Measurements from ENCODE around the gene ALMS1. TPM values are rescaled to one million over a fixed set of nuclear protein-coding genes. Genes with fewer than 3 reads are reported as not detected.
"Not testable (repeated sequence)": the region's sequence is repeated elsewhere in the genome, so short reads cannot be mapped to it uniquely, and the experiment has no call there.

Gene ALMS1
- total RNA-seq, 2 experiments from 2014 or later, result 15.4 to 15.8 TPM

DNA sequence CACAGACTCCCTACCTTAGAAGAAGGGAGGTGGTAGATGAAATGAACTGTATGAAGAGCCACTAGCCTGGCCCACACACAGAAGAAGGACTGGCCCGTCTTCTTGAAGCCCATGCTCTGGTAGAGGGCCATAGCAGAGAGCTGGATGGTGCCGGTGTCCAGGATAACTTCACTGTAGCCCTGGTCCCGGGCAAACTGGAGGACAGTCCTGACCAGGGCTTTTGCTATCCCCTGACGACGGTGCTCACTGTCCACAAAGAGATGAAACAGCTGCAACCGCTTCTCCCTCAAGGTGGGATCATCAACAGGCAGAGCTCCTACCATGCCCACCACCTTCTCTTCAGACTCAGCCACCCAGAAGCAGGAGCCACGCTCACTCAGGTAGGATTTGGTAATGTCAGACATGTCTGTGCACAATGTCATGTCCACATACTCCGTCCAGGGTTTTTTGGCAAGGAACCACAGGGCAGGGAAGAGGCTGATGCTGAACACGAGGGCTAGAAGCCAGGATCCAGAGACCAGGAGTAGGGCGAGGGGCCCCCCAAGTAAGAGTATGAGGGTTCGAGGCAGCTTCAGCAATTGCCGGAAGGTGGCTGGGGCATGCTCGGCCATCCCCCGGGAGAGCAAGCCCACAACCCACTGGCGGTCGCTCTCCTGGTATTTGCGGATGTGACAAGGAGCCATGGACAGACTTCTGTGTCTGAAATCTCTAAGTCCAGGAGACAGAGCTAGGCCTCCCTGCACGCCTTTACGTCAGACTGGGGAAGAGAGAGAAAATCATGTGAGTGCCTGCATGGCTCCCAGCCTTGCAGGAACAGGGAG, 255.5 kb downstream of the ALMS1 start:
- Mint-ChIP-seq H3K27ac (no peak overlapping the region), H3K36me3 (ENCODE audit: low read depth) (peaks cover 1% of the 10 kb centered on the region), H3K4me1 (ENCODE audit: low read depth) (no peaks in the 10 kb centered on the region), H3K9me3 (peaks cover 13% of the 10 kb centered on the region), H3K27me3 (ENCODE audit: low read depth) (peaks cover 12% of the 10 kb centered on the region), H3K4me3 (no peak overlapping the region)
- CTCF ChIA-PET, result no interaction called here
- intact Hi-C loops (cut with micrococcal nuclease), result no loop called here
- DNase-seq, result no peak

DNA sequence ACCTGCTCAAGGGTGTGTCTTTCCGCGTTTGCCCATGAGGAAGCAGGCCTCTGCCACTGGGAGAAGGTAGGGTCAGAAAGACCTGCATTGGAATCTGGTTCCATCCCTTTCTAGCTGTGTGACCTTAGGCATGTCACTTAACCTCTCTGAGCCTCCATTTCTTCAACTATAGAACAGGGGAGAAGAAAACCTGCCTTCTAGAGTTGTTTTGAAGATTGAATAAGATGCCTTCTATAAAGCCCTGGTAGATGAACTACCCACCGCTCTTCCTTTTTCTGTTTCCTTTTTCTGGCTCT, 256.1 kb downstream of the ALMS1 start:
- DNase-seq, result no peak
- peaks cover 12% of the 10 kb centered on the region for H3K27me3 Mint-ChIP-seq (ENCODE audit: low read depth)
- H3K4me3 Mint-ChIP-seq, result no peak overlapping the region
- CTCF ChIA-PET, result no interaction called here
- H3K4me1 Mint-ChIP-seq (ENCODE audit: low read depth), result no peaks in the 10 kb centered on the region
- intact Hi-C loops (cut with micrococcal nuclease), result no loop called here
- H3K9me3 Mint-ChIP-seq, result peaks cover 13% of the 10 kb centered on the region
- H3K27ac Mint-ChIP-seq, result no peak overlapping the region
- H3K36me3 Mint-ChIP-seq (ENCODE audit: low read depth), result peaks cover 1% of the 10 kb centered on the region

DNA sequence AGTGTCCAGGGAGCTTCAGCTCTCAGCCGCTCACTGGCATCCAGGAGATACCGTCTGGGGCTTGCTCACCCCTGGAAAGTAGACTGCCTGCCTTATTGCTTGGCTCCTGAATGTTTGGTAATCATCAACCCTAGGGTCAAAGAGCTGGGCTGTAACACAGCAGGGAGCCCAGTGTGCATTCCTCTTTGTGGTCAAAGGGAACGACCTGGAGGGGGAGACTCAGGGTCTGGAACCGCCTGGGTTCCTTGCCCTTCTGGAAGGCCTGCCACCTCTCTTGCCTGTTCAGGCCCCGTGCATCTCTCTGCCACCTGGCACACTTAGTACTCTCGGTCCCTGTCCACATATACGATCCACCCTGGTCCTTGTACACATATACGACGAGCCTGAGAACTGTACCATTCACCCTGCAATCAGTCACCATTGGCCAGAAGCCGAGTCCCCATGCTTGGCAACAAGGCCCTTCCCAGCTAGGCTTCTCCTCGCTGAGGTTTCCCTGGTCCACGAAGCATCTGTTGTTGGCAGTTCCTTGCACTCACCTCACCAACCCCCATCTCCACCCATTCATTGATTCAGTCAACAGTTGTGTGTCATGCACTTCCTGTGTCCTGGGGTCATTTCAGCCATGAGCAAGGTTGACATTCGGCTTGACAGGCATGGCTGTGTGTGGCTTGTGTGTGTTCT, 256.8 kb downstream of the ALMS1 start, which contains the start of gene NAT8:
Gene NAT8, minus strand, starts transcription at position 85 of the 681 bp plus-strand sequence. CDS start 794 bp downstream, outside the sequence.
- Mint-ChIP-seq H3K4me1 (ENCODE audit: low read depth) (no peaks in the 10 kb centered on the region), H3K9me3 (peaks cover 13% of the 10 kb centered on the region), H3K4me3 (no peak within 1 kb of the TSS), H3K27me3 (ENCODE audit: low read depth) (peaks cover 12% of the 10 kb centered on the region), H3K36me3 (ENCODE audit: low read depth) (peaks cover 1% of the 10 kb centered on the region), H3K27ac (no peak within 1 kb of the TSS)
- intact Hi-C loops (cut with micrococcal nuclease), result no loop called here
- DNase-seq, result no peak
- CTCF ChIA-PET, result interaction anchor here (1.1 kb wide), 1 partner anchor 12 kb away, joined by 3 read pairs; no protein-coding TSS in a partner anchor

DNA sequence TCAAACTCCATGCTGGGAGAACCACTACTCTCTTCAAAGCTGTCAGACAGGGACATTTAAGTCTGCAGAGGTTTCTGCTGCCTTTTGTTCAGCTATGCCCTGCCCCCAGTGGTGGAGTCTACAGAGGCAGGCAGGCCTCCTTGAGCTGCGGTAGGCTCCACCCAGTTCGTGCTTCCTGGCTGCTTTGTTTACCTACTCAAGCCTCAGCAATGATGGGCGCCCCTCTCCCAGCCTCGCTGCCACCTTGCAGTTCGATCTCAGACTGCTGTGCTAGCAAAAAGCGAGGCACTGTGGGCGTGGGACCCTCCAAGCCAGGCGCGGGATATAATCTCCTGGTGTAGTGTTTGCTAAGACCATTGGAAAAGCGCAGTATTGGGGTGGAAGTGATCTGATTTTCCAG, 262.1 kb downstream of the ALMS1 start:
- H3K36me3 Mint-ChIP-seq (ENCODE audit: low read depth); H3K4me1 Mint-ChIP-seq (ENCODE audit: low read depth); H3K27ac Mint-ChIP-seq; intact Hi-C loops (cut with micrococcal nuclease); H3K4me3 Mint-ChIP-seq; H3K9me3 Mint-ChIP-seq; DNase-seq; H3K27me3 Mint-ChIP-seq (ENCODE audit: low read depth): not testable (repeated sequence)
- CTCF ChIA-PET, result interaction anchor here (0.6 kb wide), 1 partner anchor 11 kb away, joined by 3 read pairs; no protein-coding TSS in a partner anchor

DNA sequence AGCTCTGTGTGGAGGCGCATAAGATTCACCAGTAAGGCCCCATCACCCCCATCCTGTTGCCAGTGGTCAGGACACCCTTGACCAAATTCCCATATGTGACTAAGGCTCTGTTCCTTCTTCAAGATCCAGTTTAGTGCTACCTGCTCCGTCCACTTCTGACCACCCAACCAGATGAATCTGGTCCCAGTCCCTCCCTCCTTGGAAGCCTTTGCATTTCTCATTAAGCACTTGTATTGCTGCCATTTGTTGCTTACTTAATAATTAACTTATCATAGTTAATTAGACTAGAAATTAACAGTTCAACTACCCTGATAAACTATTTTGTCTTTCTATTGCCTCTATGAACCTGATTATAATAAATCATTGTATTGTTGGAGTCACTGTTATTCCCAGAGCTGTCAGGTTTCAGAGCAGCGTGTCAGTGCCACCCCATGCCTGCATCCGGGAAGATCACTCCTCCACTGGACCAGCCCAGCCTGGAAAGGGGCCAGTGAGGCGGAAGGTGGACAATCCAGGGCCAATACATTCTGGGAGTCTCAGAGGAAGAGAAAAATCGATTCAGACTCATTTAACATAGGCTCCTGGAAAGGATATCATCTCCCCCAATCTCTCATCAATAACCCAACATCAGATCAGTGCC, 266.1 kb downstream of the ALMS1 start:
- H3K27ac Mint-ChIP-seq, result no peak overlapping the region
- H3K4me3 Mint-ChIP-seq, result no peak overlapping the region
- intact Hi-C loops (cut with micrococcal nuclease), result no loop called here
- H3K36me3 Mint-ChIP-seq (ENCODE audit: low read depth), result no peaks in the 10 kb centered on the region
- CTCF ChIA-PET, result interaction anchor here (1.7 kb wide), 1 partner anchor 28 kb away, joined by 3 read pairs; no protein-coding TSS in a partner anchor
- H3K27me3 Mint-ChIP-seq (ENCODE audit: low read depth), result no peaks in the 10 kb centered on the region
- no peaks in the 10 kb centered on the region for H3K9me3 Mint-ChIP-seq
- no peak for DNase-seq
- H3K4me1 Mint-ChIP-seq (ENCODE audit: low read depth), result no peaks in the 10 kb centered on the region

DNA sequence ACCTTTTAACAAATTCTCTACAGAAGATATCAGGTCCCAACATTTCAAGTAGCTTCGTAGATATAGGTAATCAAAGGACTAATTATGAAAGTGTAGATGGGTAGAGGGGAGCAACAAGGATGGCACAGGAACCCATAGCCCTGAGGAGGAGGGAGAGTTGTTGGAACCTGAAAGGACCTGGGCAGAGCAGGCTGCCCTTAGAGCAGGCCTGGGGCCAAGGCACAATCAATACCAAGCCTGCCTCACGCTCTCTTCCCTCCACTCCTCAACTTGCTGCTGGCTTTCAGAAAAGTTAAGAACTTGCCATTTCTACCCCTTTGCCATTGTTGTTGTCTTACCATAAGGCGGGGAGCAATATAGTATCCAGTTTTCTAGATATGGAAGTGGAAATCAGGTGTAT, 266.7 kb downstream of the ALMS1 start:
- intact Hi-C loops (cut with micrococcal nuclease), result no loop called here
- Mint-ChIP-seq H3K4me1 (ENCODE audit: low read depth) (no peaks in the 10 kb centered on the region), H3K9me3 (no peaks in the 10 kb centered on the region), H3K4me3 (no peak overlapping the region), H3K27me3 (ENCODE audit: low read depth) (no peaks in the 10 kb centered on the region), H3K27ac (no peak overlapping the region), H3K36me3 (ENCODE audit: low read depth) (no peaks in the 10 kb centered on the region)
- CTCF ChIA-PET, result interaction anchor here (1.7 kb wide), 1 partner anchor 28 kb away, joined by 3 read pairs; no protein-coding TSS in a partner anchor
- no peak for DNase-seq

DNA sequence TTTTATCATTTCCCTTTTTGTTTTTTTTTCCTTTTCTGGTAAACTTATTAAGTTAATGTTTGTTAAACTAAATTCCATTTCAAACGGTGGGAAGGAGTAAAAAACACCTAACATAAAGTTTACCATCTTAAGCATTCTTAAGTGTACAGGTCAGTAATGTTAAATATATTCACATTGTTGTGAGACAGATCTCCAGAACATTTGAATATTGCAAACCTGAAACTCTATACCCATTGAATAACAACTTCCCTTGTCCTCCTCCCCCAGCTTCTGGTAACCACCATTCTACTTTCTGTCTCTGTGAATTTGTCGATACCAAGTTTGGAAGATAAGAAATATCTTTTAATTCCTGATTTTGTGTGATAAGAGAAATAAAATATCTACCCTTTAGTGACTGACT, 268.5 kb downstream of the ALMS1 start:
- Mint-ChIP-seq H3K27me3 (ENCODE audit: low read depth) (no peaks in the 10 kb centered on the region), H3K9me3 (peaks cover under 1% of the 10 kb centered on the region), H3K4me1 (ENCODE audit: low read depth) (no peaks in the 10 kb centered on the region), H3K4me3 (no peak overlapping the region), H3K36me3 (ENCODE audit: low read depth) (no peaks in the 10 kb centered on the region), H3K27ac (no peak overlapping the region)
- intact Hi-C loops (cut with micrococcal nuclease), result no loop called here
- no peak for DNase-seq
- CTCF ChIA-PET, result no interaction called here

Other genes with a start within 250 kb of the ALMS1 start
- gene NOTO, start 183.3 kb upstream of the ALMS1 start, total RNA-seq, result not detected
- gene SMYD5, start 171.6 kb upstream of the ALMS1 start, total RNA-seq, result 10 to 100 TPM; 37.4 to 39.0 TPM
- 10 to 100 TPM; 10.1 to 10.2 TPM for gene PRADC1, start 152.6 kb upstream of the ALMS1 start, total RNA-seq
- 100 to 1,000 TPM; 654 to 705 TPM for gene CCT7, start 151.5 kb upstream of the ALMS1 start, total RNA-seq
- 10 to 100 TPM; 11.0 to 11.8 TPM for gene FBXO41, start 101.4 kb upstream of the ALMS1 start, total RNA-seq
- gene EGR4, start 92.3 kb upstream of the ALMS1 start, total RNA-seq, result under 1 TPM; 0.07 to 0.12 TPM